DOHH2 (cell line): ENCODE data around the gene PRKN.

Source experiments
- CTCF ChIP-seq: fragments of 200-600 bp; sonication (generic); IDR thresholded peaks from one replicate; pipeline ENCODE4 v1.5.1; 2014; ENCODE audit warnings: antibody characterized with exemption, mild to moderate bottlenecking, low read depth, low read length; ENCODE audit not compliant: poor library complexity, severe bottlenecking
- EZH2phosphoT487 ChIP-seq: fragments of 200-600 bp; sonication (generic); IDR thresholded peaks from 2 replicates; pipeline ENCODE4 v1.6.1; 2017; ENCODE audit warnings: borderline replicate concordance, mild to moderate bottlenecking, antibody characterized with exemption, low read length, moderate library complexity, mixed read lengths

GRCh38 chr6:161549977-161550655 is 1177.5 kb downstream of the PRKN start:
- no peak for TF ChIP-seq CTCF
- TF ChIP-seq EZH2phosphoT487 = no peak
